Adipocyte (in vitro differentiated cells): ENCODE results near the gene CCT6A.
"Not testable (repeated sequence)": the region's sequence is repeated elsewhere in the genome, so short reads cannot be mapped to it uniquely, and the experiment has no call there.

Experiments used
- DNase-seq: peaks from one replicate; pipeline ENCODE4 v3.0.0-alpha.2; 2015; ENCODE audit warnings: low read depth
- H3K27me3 ChIP-seq: replicated peaks from 2 replicates; pipeline ENCODE4 v1.7.0; 2013; ENCODE audit warnings: mild to moderate bottlenecking, low read length, moderate library complexity; ENCODE audit not compliant: control insufficient read depth, insufficient read depth
- H3K36me3 ChIP-seq: 2 replicates; pipeline ENCODE4 v1.7.0; 2013; ENCODE audit warnings: low read length, mild to moderate bottlenecking, moderate library complexity; ENCODE audit not compliant: control insufficient read depth, insufficient read depth, severe bottlenecking
- H3K4me1 ChIP-seq: 2 replicates; pipeline ENCODE4 v1.7.0; 2013; ENCODE audit warnings: mild to moderate bottlenecking, low read length, moderate library complexity; ENCODE audit not compliant: control insufficient read depth, insufficient read depth
- H3K4me3 ChIP-seq: 2 replicates; pipeline ENCODE4 v1.7.0; 2013; ENCODE audit warnings: mild to moderate bottlenecking, low read length, moderate library complexity
- H3K9ac ChIP-seq: 2 replicates; pipeline ENCODE4 v1.7.0; 2013; ENCODE audit warnings: mild to moderate bottlenecking, low read length, moderate library complexity
- H3K9me3 ChIP-seq: 2 replicates; pipeline ENCODE4 v1.7.0; 2013; ENCODE audit warnings: mild to moderate bottlenecking, low read length, moderate library complexity; ENCODE audit not compliant: control insufficient read depth

Gene CCT6A

GRCh38 chr7:56053379-56053778, 1.8 kb downstream of the CCT6A start:
- peak overlapping the region; percentile 96 for H3K4me3 ChIP-seq
- peaks cover 54% of the 10 kb centered on the region for H3K36me3 ChIP-seq

GRCh38 chr7:56053993-56054392, 2.4 kb downstream of the CCT6A start:
- Histone ChIP-seq H3K9ac (peak overlapping the region; percentile 97), H3K9me3 (no peaks in the 10 kb centered on the region), H3K27me3 (no peaks in the 10 kb centered on the region), H3K4me3 (no peak overlapping the region), H3K4me1 (peaks cover 22% of the 10 kb centered on the region), H3K36me3 (peaks cover 60% of the 10 kb centered on the region)
- no peak for DNase-seq

More at GRCh38 chr7:56053379-56053778, 1.8 kb downstream of the CCT6A start:
- Histone ChIP-seq H3K9ac (peak overlapping the region; percentile 97), H3K9me3 (no peaks in the 10 kb centered on the region), H3K27me3 (no peaks in the 10 kb centered on the region), H3K4me1 (peaks cover 22% of the 10 kb centered on the region)
- no peak for DNase-seq

- Histone ChIP-seq H3K4me1 (peaks cover 31% of the 10 kb centered on the region), H3K9me3 (no peaks in the 10 kb centered on the region), H3K27me3 (no peaks in the 10 kb centered on the region), H3K9ac (peak overlapping the region; percentile 43), H3K36me3 (peaks cover 65% of the 10 kb centered on the region), H3K4me3 (no peak overlapping the region)
- DNase-seq, result peak; percentile 58
Observed at GRCh38 chr7:56062382-56062781, 10.8 kb downstream of the CCT6A start.

- Histone ChIP-seq H3K36me3 (peaks cover 57% of the 10 kb centered on the region), H3K4me3 (peak overlapping the region; percentile 98), H3K9ac (peak overlapping the region; percentile 98), H3K4me1 (peaks cover 31% of the 10 kb centered on the region), H3K27me3 (no peaks in the 10 kb centered on the region), H3K9me3 (no peaks in the 10 kb centered on the region)
- DNase-seq, result no peak
Observed at GRCh38 chr7:56063500-56063881, 11.9 kb downstream of the CCT6A start.

- peak; percentile 97 for DNase-seq
Observed at GRCh38 chr7:56063882-56064625, 12.5 kb downstream of the CCT6A start, which contains the start of gene SUMF2. TSS of gene SUMF2 (plus strand) at chr7:56064286. CDS start at chr7:56064312, 26 bp downstream.

GRCh38 chr7:56066376-56066775, 14.8 kb downstream of the CCT6A start:
- not testable (repeated sequence) for H3K9me3 ChIP-seq, H3K4me3 ChIP-seq, H3K27me3 ChIP-seq, H3K9ac ChIP-seq, DNase-seq
- H3K36me3 ChIP-seq, result peaks cover 55% of the 10 kb centered on the region
- peaks cover 31% of the 10 kb centered on the region for H3K4me1 ChIP-seq

More at GRCh38 chr7:56063882-56064625, 12.5 kb downstream of the CCT6A start, which contains the start of gene SUMF2:
- peak within 1 kb of the TSS; percentile 98 for H3K4me3 ChIP-seq
- H3K4me1 ChIP-seq, result peaks cover 31% of the 10 kb centered on the region
- no peaks in the 10 kb centered on the region for H3K27me3 ChIP-seq
- H3K36me3 ChIP-seq, result peaks cover 56% of the 10 kb centered on the region
- no peaks in the 10 kb centered on the region for H3K9me3 ChIP-seq
- H3K9ac ChIP-seq, result peak within 1 kb of the TSS; percentile 98

GRCh38 chr7:56074371-56074791, 22.8 kb downstream of the CCT6A start:
- Histone ChIP-seq H3K4me1 (peaks cover 17% of the 10 kb centered on the region), H3K4me3 (no peak overlapping the region), H3K9ac (no peak overlapping the region), H3K27me3 (no peaks in the 10 kb centered on the region), H3K36me3 (peaks cover 35% of the 10 kb centered on the region), H3K9me3 (no peaks in the 10 kb centered on the region)
- peak; percentile 93 for DNase-seq

- Histone ChIP-seq H3K4me3 (no peak overlapping the region), H3K27me3 (no peaks in the 10 kb centered on the region), H3K36me3 (peaks cover 38% of the 10 kb centered on the region), H3K4me1 (peaks cover 25% of the 10 kb centered on the region), H3K9ac (no peak overlapping the region), H3K9me3 (no peaks in the 10 kb centered on the region)
- DNase-seq, result no peak
Observed at GRCh38 chr7:56077681-56078080, 26.1 kb downstream of the CCT6A start.

- Histone ChIP-seq H3K36me3 (peaks cover 33% of the 10 kb centered on the region), H3K27me3 (no peaks in the 10 kb centered on the region), H3K4me3 (no peak overlapping the region), H3K9me3 (no peaks in the 10 kb centered on the region), H3K9ac (no peak overlapping the region), H3K4me1 (peaks cover 26% of the 10 kb centered on the region)
- DNase-seq, result no peak
Observed at GRCh38 chr7:56078196-56078595, 26.6 kb downstream of the CCT6A start.

GRCh38 chr7:56079450-56080185, 28.1 kb downstream of the CCT6A start:
- Histone ChIP-seq H3K9me3 (no peaks in the 10 kb centered on the region), H3K36me3 (peaks cover 37% of the 10 kb centered on the region), H3K9ac (peak overlapping the region; percentile 69), H3K4me1 (peaks cover 31% of the 10 kb centered on the region), H3K4me3 (no peak overlapping the region), H3K27me3 (no peaks in the 10 kb centered on the region)
- peak; percentile 86 for DNase-seq

- H3K4me3 ChIP-seq, DNase-seq, H3K9ac ChIP-seq, H3K27me3 ChIP-seq, H3K9me3 ChIP-seq: not testable (repeated sequence)
- Histone ChIP-seq H3K36me3 (peaks cover 49% of the 10 kb centered on the region), H3K4me1 (peaks cover 31% of the 10 kb centered on the region)
Observed at GRCh38 chr7:56080726-56081435, 29.3 kb downstream of the CCT6A start.
